Kidney epithelial cell (primary cell): ENCODE data around the gene KPNA4. TPM values are rescaled to one million over a fixed set of nuclear protein-coding genes. Genes with fewer than 3 reads are reported as not detected.
"Not testable (repeated sequence)": the region's sequence is repeated elsewhere in the genome, so short reads cannot be mapped to it uniquely, and the experiment has no call there.

Experiments
- DNase-seq: peaks from one replicate; pipeline ENCODE4 v3.0.0-alpha.2; 2010; ENCODE audit warnings: low read depth
- H3K27me3 ChIP-seq: 2 replicates; pipeline ENCODE4 v1.6.0; 2011; ENCODE audit warnings: low read length; ENCODE audit not compliant: control insufficient read depth, insufficient read depth
- H3K36me3 ChIP-seq: 2 replicates; pipeline ENCODE4 v1.5.1; 2011; ENCODE audit warnings: low read length; ENCODE audit not compliant: control insufficient read depth, insufficient read depth
- H3K4me3 ChIP-seq: 2 replicates; pipeline ENCODE4 v1.5.1; 2011; ENCODE audit warnings: low read depth, mild to moderate bottlenecking, control low read depth, low read length
- total RNA-seq: library from RNA; depleted of rRNA; stranded (reverse); fragments of >200 nt; gene quantifications from 2 replicates; pipeline ENCODE4 v1.2.3, GENCODE V29; 2015
- TF ChIP-seq, protein P1 (sequence below): IDR thresholded peaks from 2 replicates; pipeline ENCODE4 v1.5.1; 2011; ENCODE audit warnings: mild to moderate bottlenecking, moderate library complexity, low read length, control low read depth, inconsistent platforms; ENCODE audit not compliant: insufficient read depth, poor library complexity, severe bottlenecking

Gene KPNA4
- total RNA-seq, 1 donor from 2014 or later, result 38.0 TPM

DNA sequence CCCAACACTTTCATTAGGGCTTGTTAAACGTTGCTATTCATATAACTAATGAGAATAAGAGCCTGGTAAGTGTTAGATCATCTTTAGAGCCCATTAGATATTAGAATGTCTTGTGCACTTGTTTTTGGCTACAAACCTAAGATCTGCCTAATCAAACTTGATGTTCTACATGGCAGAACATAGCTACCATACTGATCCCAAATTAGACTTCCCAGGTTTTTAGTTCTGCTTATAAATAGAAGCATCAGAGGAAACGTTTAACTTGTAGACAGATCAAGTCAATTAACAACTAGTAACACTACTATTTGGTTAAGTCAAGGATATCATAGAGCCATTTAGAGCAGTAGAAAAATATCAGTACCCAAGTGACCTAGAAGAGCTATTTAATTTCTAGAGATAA lies 11.7 kb upstream of the KPNA4 start:
- TF ChIP-seq, protein P1, sequence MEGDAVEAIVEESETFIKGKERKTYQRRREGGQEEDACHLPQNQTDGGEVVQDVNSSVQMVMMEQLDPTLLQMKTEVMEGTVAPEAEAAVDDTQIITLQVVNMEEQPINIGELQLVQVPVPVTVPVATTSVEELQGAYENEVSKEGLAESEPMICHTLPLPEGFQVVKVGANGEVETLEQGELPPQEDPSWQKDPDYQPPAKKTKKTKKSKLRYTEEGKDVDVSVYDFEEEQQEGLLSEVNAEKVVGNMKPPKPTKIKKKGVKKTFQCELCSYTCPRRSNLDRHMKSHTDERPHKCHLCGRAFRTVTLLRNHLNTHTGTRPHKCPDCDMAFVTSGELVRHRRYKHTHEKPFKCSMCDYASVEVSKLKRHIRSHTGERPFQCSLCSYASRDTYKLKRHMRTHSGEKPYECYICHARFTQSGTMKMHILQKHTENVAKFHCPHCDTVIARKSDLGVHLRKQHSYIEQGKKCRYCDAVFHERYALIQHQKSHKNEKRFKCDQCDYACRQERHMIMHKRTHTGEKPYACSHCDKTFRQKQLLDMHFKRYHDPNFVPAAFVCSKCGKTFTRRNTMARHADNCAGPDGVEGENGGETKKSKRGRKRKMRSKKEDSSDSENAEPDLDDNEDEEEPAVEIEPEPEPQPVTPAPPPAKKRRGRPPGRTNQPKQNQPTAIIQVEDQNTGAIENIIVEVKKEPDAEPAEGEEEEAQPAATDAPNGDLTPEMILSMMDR, result no peak
- no peak overlapping the region for H3K4me3 ChIP-seq
- no peaks in the 10 kb centered on the region for H3K36me3 ChIP-seq
- no peaks in the 10 kb centered on the region for H3K27me3 ChIP-seq
- no peak for DNase-seq

- Histone ChIP-seq H3K4me3 (no peak overlapping the region), H3K36me3 (no peaks in the 10 kb centered on the region), H3K27me3 (no peaks in the 10 kb centered on the region)
- TF ChIP-seq, protein P1, result no peak
- no peak for DNase-seq
These were observed 11.2 kb upstream of the KPNA4 start for GRCh38 chr3:160576621-160577020.

DNA sequence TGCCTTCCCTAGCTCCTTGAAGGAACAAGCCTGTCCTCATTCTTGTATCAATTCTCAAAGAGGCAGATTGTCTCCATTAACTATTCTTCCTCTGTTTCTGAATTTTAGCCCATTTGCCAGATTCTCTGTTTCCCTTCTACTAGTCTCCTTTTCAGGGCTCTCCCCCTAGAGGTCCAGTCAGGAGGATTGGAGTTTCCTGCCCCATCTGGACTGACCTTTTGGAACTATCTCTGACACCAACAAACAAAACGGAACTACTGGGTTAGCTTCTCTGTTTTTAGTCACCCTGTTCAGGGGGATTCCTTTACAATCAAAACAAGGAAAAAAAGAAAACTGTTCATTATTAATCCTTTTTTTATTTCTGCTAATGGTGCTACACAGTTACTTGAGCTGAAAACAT lies 10.2 kb upstream of the KPNA4 start:
- H3K27me3 ChIP-seq, result no peaks in the 10 kb centered on the region
- no peak for DNase-seq
- no peaks in the 10 kb centered on the region for H3K36me3 ChIP-seq
- TF ChIP-seq, protein P1, result no peak
- H3K4me3 ChIP-seq, result no peak overlapping the region

- TF ChIP-seq, protein P1, result no peak
- Histone ChIP-seq H3K4me3 (no peak overlapping the region), H3K36me3 (no peaks in the 10 kb centered on the region), H3K27me3 (no peaks in the 10 kb centered on the region)
- DNase-seq, result no peak
These were observed 9.3 kb upstream of the KPNA4 start for GRCh38 chr3:160574636-160575035.

DNA sequence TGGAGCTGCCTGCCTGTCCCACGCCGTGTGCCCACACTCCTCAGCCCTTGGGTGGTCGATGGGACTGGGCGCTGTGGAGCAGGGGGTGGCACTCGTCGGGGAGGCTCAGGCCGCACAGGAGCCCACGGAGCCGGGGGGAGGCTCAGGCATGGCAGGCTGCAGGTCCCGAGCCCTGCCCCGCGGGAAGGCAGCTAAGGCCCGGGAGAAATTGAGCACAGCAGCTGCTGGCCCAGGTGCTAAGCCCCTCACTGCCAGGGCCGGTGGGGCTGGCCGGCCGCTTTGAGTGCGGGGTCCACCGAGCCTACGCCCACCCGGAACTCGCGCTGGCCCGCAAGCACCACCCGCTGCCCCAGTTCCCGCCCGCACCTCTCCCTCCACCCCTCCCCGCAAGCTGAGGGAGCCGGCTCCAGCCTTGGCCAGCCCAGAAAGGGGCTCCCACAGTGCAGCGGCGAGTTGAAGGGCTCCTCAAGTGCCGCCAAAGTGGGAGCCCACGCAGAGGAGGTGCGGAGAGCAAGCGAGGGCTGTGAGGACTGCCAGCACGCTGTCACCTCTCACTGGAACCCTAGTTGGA lies 8.7 kb upstream of the KPNA4 start:
- not testable (repeated sequence) for H3K4me3 ChIP-seq, DNase-seq, H3K36me3 ChIP-seq, H3K27me3 ChIP-seq

GRCh38 chr3:160569894-160570652 lies 4.7 kb upstream of the KPNA4 start:
- H3K36me3 ChIP-seq, result peaks cover 1% of the 10 kb centered on the region
- H3K4me3 ChIP-seq, result no peak overlapping the region
- TF ChIP-seq, protein P1, result no peak
- DNase-seq, result no peak
- H3K27me3 ChIP-seq, result no peaks in the 10 kb centered on the region
